ENCODE results near the gene ATOH8. TPM values are rescaled to one million over a fixed set of nuclear protein-coding genes. Genes with fewer than 3 reads are reported as not detected.

ATOH8 gene
- total and polyA plus RNA-seq, 10 of the 15 experiments (the other 5 are each of a cell fraction or from before 2014, with no cell fraction given) = 0.03 to 0.60 TPM; not detected in 8

DNA sequence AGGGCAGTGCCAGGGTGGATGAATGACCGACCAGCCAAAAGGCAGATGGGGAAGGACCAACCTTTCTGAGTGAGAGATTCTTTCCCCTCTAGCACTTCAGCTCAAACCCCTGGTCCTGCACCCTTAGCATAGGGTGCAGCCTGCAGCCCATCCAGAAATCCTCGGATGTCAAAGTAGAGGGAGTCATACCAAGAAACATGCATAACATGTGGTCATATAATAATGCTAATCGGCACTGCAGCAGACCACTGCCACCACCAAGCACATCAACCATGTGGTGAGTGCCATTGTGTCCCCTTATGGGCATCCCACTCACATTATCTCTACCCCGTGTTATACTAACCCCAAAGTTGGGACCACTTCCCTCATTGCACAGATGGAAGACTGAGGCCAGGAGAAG lies 17.7 kb downstream of the ATOH8 start:
- ChIA-PET POLR2A (no interaction called here), RAD21 (ENCODE audit: unreplicated experiment) (interaction anchor here (0.6 to 1.3 kb wide), 2 partner anchors 10 to 270 kb away, joined by 3 to 4 read pairs; no protein-coding TSS in a partner anchor), CTCF (interaction anchor here (0.8 to 1.6 kb wide), 4 partner anchors 41 to 309 kb away, joined by 3 to 4 read pairs (median 3); no protein-coding TSS in a partner anchor), SMC1A (ENCODE audit: uncharacterized antibody, unreplicated experiment) (interaction anchor here (1.0 to 1.8 kb wide), 4 partner anchors 10 to 41 kb away, joined by 3 to 6 read pairs (median 3); no protein-coding TSS in a partner anchor)
- Histone ChIP-seq H3K27me3 (replicated peaks in 1 of 2; ENCODE audit: control insufficient read depth in 2 of 2, insufficient read depth in 2 of 2, low read length in 1 of 2) (peaks cover 0 to 2% of the 10 kb centered on the region in 2 experiments; a peak in 2 of 4 replicates), H3K9me3 (replicated peaks; ENCODE audit: control insufficient read depth, insufficient read depth, low read length) (no peaks in the 10 kb centered on the region), H3K4me2 (ENCODE audit: control insufficient read depth, insufficient read depth) (no peak overlapping the region), H3K9ac (ENCODE audit: control insufficient read depth, insufficient read depth, low read length) (no peak overlapping the region), H2AFZ (ENCODE audit: control insufficient read depth, low read depth, low read length) (no peak overlapping the region), H3K27ac (ENCODE audit: control insufficient read depth, insufficient read depth) (no peak overlapping the region), H4K20me1 (ENCODE audit: control insufficient read depth, insufficient read depth) (no peaks in the 10 kb centered on the region; the same call in 1 of the 2 replicates), H3K79me2 (ENCODE audit: control insufficient read depth, insufficient read depth, low read length) (no peaks in the 10 kb centered on the region), H3K36me3 (ENCODE audit: control insufficient read depth in 2 of 2, insufficient read depth in 2 of 2, low read length in 1 of 2) (no peaks in the 10 kb centered on the region), H3K4me3 (no peak overlapping the region), H3K4me1 (ENCODE audit: control insufficient read depth, insufficient read depth, low read length) (no peaks in the 10 kb centered on the region)
- in situ Hi-C loops (cut with MboI) = no loop called here
- no peak for FAIRE-seq
- ATAC-seq = peak; percentile 17; the same call in 2 of the 3 replicates
- WGBS (ENCODE audit: insufficient coverage, insufficient replicate concordance, low lambda C conversion rate, missing lambda C conversion rate) = 29% methylated on average over 4 of the region's 4 CpGs
- no TSS peak for BruUV-seq (replicated peaks)
- intact Hi-C loops (cut with micrococcal nuclease; ENCODE audit: unreplicated experiment) = no loop called here
- TF ChIP-seq RAD51 (IDR thresholded peaks at IDR 0.05) (no peak), EGR1 (IDR thresholded peaks at IDR 0.05; ENCODE audit: borderline replicate concordance in 1 of 2, low read depth in 2 of 2, low read length in 2 of 2) (no peak), ASH2L (IDR thresholded peaks at IDR 0.05; ENCODE audit: borderline replicate concordance, low read depth) (no peak), ZNF217 (IDR thresholded peaks at IDR 0.05) (no peak), DPF2 (IDR thresholded peaks at IDR 0.05) (no peak), MEF2A (IDR thresholded peaks at IDR 0.05; ENCODE audit: insufficient read depth, low read depth, low read length) (no peak), RCOR1 (conservative IDR thresholded peaks at IDR 0.05; ENCODE audit: low read depth, low read length) (no peak), JUND (IDR thresholded peaks at IDR 0.05; ENCODE audit: low read depth, low read length) (no peak), BACH1 (IDR thresholded peaks at IDR 0.05; ENCODE audit: borderline replicate concordance) (no peak), HDAC6 (IDR thresholded peaks at IDR 0.05; ENCODE audit: unreplicated experiment) (no peak)
- TF ChIP-seq, protein P1, sequence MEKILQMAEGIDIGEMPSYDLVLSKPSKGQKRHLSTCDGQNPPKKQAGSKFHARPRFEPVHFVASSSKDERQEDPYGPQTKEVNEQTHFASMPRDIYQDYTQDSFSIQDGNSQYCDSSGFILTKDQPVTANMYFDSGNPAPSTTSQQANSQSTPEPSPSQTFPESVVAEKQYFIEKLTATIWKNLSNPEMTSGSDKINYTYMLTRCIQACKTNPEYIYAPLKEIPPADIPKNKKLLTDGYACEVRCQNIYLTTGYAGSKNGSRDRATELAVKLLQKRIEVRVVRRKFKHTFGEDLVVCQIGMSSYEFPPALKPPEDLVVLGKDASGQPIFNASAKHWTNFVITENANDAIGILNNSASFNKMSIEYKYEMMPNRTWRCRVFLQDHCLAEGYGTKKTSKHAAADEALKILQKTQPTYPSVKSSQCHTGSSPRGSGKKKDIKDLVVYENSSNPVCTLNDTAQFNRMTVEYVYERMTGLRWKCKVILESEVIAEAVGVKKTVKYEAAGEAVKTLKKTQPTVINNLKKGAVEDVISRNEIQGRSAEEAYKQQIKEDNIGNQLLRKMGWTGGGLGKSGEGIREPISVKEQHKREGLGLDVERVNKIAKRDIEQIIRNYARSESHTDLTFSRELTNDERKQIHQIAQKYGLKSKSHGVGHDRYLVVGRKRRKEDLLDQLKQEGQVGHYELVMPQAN (conservative IDR thresholded peaks at IDR 0.05) = no peak
- TF ChIP-seq, protein P2, sequence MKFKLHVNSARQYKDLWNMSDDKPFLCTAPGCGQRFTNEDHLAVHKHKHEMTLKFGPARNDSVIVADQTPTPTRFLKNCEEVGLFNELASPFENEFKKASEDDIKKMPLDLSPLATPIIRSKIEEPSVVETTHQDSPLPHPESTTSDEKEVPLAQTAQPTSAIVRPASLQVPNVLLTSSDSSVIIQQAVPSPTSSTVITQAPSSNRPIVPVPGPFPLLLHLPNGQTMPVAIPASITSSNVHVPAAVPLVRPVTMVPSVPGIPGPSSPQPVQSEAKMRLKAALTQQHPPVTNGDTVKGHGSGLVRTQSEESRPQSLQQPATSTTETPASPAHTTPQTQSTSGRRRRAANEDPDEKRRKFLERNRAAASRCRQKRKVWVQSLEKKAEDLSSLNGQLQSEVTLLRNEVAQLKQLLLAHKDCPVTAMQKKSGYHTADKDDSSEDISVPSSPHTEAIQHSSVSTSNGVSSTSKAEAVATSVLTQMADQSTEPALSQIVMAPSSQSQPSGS (IDR thresholded peaks at IDR 0.05; ENCODE audit: low read length) = no peak
- TF ChIP-seq, protein P3, sequence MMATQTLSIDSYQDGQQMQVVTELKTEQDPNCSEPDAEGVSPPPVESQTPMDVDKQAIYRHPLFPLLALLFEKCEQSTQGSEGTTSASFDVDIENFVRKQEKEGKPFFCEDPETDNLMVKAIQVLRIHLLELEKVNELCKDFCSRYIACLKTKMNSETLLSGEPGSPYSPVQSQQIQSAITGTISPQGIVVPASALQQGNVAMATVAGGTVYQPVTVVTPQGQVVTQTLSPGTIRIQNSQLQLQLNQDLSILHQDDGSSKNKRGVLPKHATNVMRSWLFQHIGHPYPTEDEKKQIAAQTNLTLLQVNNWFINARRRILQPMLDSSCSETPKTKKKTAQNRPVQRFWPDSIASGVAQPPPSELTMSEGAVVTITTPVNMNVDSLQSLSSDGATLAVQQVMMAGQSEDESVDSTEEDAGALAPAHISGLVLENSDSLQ (IDR thresholded peaks at IDR 0.05) = no peak
- TF ChIP-seq, protein P4, sequence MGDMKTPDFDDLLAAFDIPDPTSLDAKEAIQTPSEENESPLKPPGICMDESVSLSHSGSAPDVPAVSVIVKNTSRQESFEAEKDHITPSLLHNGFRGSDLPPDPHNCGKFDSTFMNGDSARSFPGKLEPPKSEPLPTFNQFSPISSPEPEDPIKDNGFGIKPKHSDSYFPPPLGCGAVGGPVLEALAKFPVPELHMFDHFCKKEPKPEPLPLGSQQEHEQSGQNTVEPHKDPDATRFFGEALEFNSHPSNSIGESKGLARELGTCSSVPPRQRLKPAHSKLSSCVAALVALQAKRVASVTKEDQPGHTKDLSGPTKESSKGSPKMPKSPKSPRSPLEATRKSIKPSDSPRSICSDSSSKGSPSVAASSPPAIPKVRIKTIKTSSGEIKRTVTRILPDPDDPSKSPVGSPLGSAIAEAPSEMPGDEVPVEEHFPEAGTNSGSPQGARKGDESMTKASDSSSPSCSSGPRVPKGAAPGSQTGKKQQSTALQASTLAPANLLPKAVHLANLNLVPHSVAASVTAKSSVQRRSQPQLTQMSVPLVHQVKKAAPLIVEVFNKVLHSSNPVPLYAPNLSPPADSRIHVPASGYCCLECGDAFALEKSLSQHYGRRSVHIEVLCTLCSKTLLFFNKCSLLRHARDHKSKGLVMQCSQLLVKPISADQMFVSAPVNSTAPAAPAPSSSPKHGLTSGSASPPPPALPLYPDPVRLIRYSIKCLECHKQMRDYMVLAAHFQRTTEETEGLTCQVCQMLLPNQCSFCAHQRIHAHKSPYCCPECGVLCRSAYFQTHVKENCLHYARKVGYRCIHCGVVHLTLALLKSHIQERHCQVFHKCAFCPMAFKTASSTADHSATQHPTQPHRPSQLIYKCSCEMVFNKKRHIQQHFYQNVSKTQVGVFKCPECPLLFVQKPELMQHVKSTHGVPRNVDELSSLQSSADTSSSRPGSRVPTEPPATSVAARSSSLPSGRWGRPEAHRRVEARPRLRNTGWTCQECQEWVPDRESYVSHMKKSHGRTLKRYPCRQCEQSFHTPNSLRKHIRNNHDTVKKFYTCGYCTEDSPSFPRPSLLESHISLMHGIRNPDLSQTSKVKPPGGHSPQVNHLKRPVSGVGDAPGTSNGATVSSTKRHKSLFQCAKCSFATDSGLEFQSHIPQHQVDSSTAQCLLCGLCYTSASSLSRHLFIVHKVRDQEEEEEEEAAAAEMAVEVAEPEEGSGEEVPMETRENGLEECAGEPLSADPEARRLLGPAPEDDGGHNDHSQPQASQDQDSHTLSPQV (IDR thresholded peaks at IDR 0.05) = no peak
- TF ChIP-seq, protein P5, sequence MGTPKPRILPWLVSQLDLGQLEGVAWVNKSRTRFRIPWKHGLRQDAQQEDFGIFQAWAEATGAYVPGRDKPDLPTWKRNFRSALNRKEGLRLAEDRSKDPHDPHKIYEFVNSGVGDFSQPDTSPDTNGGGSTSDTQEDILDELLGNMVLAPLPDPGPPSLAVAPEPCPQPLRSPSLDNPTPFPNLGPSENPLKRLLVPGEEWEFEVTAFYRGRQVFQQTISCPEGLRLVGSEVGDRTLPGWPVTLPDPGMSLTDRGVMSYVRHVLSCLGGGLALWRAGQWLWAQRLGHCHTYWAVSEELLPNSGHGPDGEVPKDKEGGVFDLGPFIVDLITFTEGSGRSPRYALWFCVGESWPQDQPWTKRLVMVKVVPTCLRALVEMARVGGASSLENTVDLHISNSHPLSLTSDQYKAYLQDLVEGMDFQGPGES (IDR thresholded peaks at IDR 0.05) = no peak
- DNase-seq (ENCODE audit: low read depth, low spot score) = no peak
